ENCODE results near the gene PCK1. TPM values are rescaled to one million over a fixed set of nuclear protein-coding genes. Genes with fewer than 3 reads are reported as not detected.

PCK1 gene
- total and polyA plus RNA-seq, 2 donors from 2014 or later, result 29.7 to 551 TPM

GRCh38 chr20:57591289-57592229 lies 30.6 kb downstream of the PCK1 start:
- FAIRE-seq, result no peak
- peak in 1 of 5 donors; percentile 64 for DNase-seq
- no peak overlapping the region for H3K4me3 ChIP-seq (ENCODE audit: low read length in 3 of 3)
- peak overlapping the region in 1 of 3 donors; percentile 57 for H3K9ac ChIP-seq (ENCODE audit: low read length in 3 of 3)
- H3K9me3 ChIP-seq (ENCODE audit: control insufficient read depth in 2 of 3, insufficient read depth in 1 of 3, low read length in 3 of 3), result peaks cover 0 to 3% (median 0%) of the 10 kb centered on the region in 3 donors
- peaks cover 0 to 39% (median 34%) of the 10 kb centered on the region in 3 donors for H3K4me1 ChIP-seq (ENCODE audit: control insufficient read depth in 2 of 3, insufficient read depth in 2 of 3, low read depth in 1 of 3, low read length in 3 of 3)
- H3K27me3 ChIP-seq (ENCODE audit: control insufficient read depth, insufficient read depth, low read length), result no peaks in the 10 kb centered on the region
- peak overlapping the region; percentile 91 to 96 for H3K27ac ChIP-seq (ENCODE audit: low read depth in 2 of 2, low read length in 2 of 2)
- intact Hi-C loops (cut with DNase I), result no loop called here
- no peaks in the 10 kb centered on the region for H3K36me3 ChIP-seq (ENCODE audit: control insufficient read depth in 2 of 3, insufficient read depth in 3 of 3, low read length in 3 of 3)
- no peak for TF ChIP-seq CTCF (IDR thresholded peaks at IDR 0.05; ENCODE audit: borderline replicate concordance, extremely low read depth, insufficient read depth)

GRCh38 chr20:57592263-57593092 lies 31.6 kb downstream of the PCK1 start:
- no peak overlapping the region for H3K4me3 ChIP-seq (ENCODE audit: low read length in 3 of 3)
- H3K27me3 ChIP-seq (ENCODE audit: control insufficient read depth, insufficient read depth, low read length), result no peaks in the 10 kb centered on the region
- peak overlapping the region in 1 of 3 donors; percentile 51 for H3K9ac ChIP-seq (ENCODE audit: low read length in 3 of 3)
- intact Hi-C loops (cut with DNase I), result no loop called here
- no peaks in the 10 kb centered on the region for H3K36me3 ChIP-seq (ENCODE audit: control insufficient read depth in 2 of 3, insufficient read depth in 3 of 3, low read length in 3 of 3)
- peaks cover 0 to 34% (median 26%) of the 10 kb centered on the region in 3 donors for H3K4me1 ChIP-seq (ENCODE audit: control insufficient read depth in 2 of 3, insufficient read depth in 2 of 3, low read depth in 1 of 3, low read length in 3 of 3)
- peak overlapping the region; percentile 91 to 96 for H3K27ac ChIP-seq (ENCODE audit: low read depth in 2 of 2, low read length in 2 of 2)
- DNase-seq (peak in 2 of 5 donors; percentile 34 to 66), FAIRE-seq (no peak)
- peaks cover 0 to 3% (median 0%) of the 10 kb centered on the region in 3 donors for H3K9me3 ChIP-seq (ENCODE audit: control insufficient read depth in 2 of 3, insufficient read depth in 1 of 3, low read length in 3 of 3)
- no peak for TF ChIP-seq CTCF (IDR thresholded peaks at IDR 0.05; ENCODE audit: borderline replicate concordance, extremely low read depth, insufficient read depth)

GRCh38 chr20:57593134-57593886 lies 32.4 kb downstream of the PCK1 start:
- Histone ChIP-seq H3K36me3 (ENCODE audit: control insufficient read depth in 2 of 3, insufficient read depth in 3 of 3, low read length in 3 of 3) (no peaks in the 10 kb centered on the region), H3K9me3 (ENCODE audit: control insufficient read depth in 2 of 3, insufficient read depth in 1 of 3, low read length in 3 of 3) (no peaks in the 10 kb centered on the region), H3K4me1 (ENCODE audit: control insufficient read depth in 2 of 3, insufficient read depth in 2 of 3, low read depth in 1 of 3, low read length in 3 of 3) (peaks cover 0 to 34% (median 26%) of the 10 kb centered on the region in 3 donors), H3K27me3 (ENCODE audit: control insufficient read depth, insufficient read depth, low read length) (no peaks in the 10 kb centered on the region), H3K27ac (ENCODE audit: low read depth in 2 of 2, low read length in 2 of 2) (peak overlapping the region; percentile 61 to 85), H3K4me3 (ENCODE audit: low read length in 3 of 3) (no peak overlapping the region), H3K9ac (ENCODE audit: low read length in 3 of 3) (peak overlapping the region in 1 of 3 donors; percentile 51)
- no peak for TF ChIP-seq CTCF (IDR thresholded peaks at IDR 0.05; ENCODE audit: borderline replicate concordance, extremely low read depth, insufficient read depth)
- DNase-seq, result peak in 1 of 5 donors; percentile 78
- FAIRE-seq, result no peak
- intact Hi-C loops (cut with DNase I), result no loop called here

Data from kidney (tissue), 14 donors.